SIG-M5 (cell line): ENCODE measurements around the gene PPFIA2.

Experiments used
- DNase-seq: peaks from one replicate; lab custom pipeline; 2025; lab: John Stamatoyannopoulos, UW

PPFIA2 gene

DNA sequence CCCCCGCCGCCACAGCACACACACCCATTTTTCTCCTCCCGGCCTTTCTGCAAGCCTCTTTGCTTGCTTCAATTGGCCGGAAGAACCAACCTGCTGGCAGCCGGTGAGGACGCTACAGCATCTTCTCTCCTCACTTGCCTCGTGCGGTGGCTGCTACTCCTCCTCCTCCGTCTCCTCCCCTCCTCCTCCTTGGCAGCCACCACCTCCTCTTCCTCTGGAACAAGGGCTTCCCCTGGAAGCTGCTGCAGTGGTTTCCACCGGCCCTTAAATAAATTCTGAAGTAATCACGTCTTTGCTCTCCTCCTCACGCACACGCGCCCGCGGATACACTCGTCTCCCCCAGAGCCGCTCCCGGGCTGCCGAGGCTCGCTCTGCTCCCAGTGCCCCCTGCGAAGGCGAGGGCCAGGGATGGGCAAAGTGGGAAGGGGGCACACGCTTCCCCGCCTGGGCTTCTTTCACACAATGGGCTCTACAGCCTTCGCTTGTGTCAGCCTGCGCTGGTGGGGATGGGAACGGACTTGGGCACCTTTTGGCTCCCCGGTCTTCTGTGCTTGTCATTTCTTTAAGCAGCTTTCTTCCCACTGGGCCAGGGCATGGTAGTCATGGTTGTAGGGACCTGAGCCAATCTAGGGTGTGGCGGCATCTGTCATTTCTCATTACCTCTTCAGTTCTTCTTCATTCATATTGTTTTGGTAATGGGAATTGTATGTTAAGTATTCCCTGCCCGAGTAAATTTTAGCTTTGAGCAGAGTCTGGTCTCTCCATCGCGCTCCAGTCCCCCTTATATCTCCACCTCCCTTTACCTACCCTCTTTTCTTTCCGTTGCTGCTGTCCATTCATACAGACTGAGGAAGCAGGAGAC lies at the start of gene PPFIA2:
PPFIA2 (minus strand) TSS at position 161 of the 862 bp plus-strand sequence.
- DNase-seq, result no peak

DNA sequence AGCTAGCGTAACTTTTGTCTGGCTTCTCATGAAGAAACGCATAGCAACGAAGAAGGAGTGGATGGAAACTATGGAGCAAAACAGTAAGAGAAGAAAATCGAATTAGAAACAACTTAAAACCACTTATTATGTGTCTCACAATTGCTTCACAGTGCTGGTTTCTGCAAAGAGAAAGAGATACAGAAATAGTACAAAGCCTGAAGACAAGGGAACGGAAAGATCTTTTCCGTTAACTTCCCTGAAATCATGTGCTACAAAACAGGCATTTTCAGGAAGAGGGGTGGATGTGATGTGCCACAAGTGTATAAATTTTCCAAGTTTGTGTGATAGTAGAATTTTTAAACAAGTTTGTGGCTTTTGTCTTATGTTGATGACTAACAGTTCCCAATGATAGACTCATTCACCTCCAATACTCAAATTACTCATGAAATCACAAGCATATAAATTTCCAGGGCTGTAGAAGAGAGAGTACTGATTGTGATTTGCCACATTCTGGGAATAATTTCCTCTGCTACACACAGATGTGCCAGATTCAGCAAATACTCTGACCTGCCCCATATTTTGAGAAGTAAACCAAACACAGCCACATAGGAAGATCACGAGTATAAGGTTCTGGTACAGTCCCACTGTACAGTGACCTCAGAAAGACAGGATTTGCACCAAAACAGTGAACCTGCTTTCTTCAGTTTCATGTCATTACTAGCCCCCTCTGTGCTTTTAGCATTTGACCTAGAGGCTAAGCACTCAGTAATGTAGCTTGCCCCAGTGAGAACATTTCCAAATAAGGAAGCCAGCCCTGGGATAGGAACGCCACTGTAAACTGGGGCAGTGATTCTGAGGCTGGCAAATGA lies 41.4 kb upstream of the PPFIA2 start:
- DNase-seq, result no peak

DNA sequence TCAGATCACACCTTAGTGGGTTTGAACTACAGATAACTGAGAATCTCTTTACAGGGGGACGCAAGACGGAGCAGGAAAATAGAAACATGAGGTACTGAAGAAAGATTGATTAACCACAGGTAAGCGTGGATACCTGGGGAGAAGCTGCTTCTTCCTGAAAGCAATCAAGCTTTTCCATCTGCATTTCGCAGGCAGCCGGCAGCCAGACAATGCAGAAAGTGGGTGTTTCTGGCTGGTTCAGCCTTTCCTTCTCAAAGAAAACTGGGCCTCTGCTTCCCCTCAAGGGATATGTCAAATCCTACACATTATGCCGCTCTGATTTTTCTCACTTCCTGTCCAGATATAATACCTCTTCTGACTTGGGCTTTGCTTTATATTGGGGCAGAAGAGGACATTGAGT lies 39.1 kb upstream of the PPFIA2 start:
- DNase-seq, result no peak

- DNase-seq, result no peak
Observed at GRCh38 chr12:81797100-81797499, 38.0 kb upstream of the PPFIA2 start.

- no peak for DNase-seq
Observed at GRCh38 chr12:81792666-81793065, 33.5 kb upstream of the PPFIA2 start.

DNA sequence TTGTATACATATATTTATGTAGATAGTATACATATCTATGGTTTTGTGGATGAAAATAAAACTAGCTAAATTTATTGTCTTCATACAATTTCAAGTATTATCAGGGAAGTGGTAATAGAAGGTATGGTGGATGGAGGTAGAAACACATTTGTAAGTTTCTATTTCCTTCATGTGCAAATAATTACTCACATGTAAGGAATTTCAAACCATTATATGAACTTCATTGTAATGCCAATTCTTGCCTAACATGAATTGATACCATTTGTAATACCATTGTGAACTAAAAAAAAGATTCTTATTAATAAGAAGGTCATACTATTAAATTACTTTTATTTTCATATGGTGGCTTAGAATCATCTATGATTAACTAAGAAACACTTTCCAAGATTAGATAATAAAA lies 20.1 kb upstream of the PPFIA2 start:
- no peak for DNase-seq

DNA sequence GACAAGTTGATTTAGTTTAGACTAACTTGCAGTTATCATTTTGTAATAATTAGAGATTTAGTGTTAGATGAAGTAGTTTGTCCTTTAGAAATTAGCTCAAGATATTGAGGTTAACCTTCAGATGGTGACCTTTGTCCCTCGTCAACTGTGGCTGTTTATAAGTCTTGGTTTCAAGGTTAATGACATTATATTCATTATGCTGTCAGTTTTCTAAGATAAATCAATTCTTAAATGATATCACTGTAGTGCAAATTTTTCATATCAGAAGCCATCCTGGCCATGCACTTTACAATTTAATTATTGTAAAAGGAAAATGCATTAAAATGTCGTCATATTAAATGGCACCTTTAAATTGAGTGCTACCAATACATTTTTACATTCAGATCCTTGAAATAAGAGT lies 19.6 kb upstream of the PPFIA2 start:
- no peak for DNase-seq

GRCh38 chr12:81758421-81759189 lies 545 bp downstream of the PPFIA2 start:
- DNase-seq, result no peak

- DNase-seq, result no peak
Observed at GRCh38 chr12:81757731-81758365, 1.3 kb downstream of the PPFIA2 start.

DNA sequence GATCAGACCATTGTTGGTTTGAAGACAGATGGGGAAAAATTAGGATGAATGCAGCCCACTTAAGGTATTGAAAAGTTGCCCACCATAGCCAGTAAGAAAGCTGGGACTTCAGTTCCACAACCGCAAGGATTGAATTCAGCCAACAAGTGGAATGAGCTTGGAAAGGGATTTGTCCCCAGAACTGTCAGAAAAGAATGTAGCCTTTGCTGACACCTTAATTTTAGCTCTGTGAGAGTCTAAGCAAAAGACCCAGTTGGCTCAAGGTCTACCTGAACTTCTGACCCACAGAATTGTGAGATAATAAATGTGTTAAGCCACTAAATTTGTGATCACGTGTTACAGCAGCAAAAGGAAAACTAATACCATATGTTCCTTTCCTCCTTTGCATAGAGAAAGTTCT lies 29.4 kb downstream of the PPFIA2 start:
- no peak for DNase-seq

DNA sequence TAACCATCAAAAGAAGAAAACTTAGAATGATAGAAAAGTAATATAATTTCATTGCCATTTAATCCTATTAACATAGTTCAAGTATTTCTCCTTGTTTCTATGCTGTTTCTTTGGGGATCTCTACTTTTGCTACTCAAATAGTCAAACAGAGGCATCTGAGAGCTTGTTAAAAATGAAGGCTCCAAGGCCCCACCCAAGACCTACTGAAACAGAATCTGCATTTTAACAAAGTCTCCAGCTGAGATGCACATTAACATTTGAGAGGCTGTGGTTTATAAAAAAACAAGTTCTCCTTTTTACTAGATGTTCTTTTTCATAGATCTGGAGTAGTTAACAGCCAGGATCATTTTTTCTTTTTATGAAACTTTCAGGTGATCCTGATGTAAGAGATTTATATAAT lies 31.8 kb downstream of the PPFIA2 start:
- no peak for DNase-seq

GRCh38 chr12:81726634-81727033 lies 32.5 kb downstream of the PPFIA2 start:
- DNase-seq, result no peak

- no peak for DNase-seq
Observed at GRCh38 chr12:81723361-81723760, 35.8 kb downstream of the PPFIA2 start.

- DNase-seq, result no peak
Observed at GRCh38 chr12:81722004-81722403, 37.1 kb downstream of the PPFIA2 start.

- DNase-seq, result no peak
Observed at GRCh38 chr12:81718616-81719015, 40.5 kb downstream of the PPFIA2 start.

GRCh38 chr12:81712536-81712935 lies 46.6 kb downstream of the PPFIA2 start:
- DNase-seq, result no peak

DNA sequence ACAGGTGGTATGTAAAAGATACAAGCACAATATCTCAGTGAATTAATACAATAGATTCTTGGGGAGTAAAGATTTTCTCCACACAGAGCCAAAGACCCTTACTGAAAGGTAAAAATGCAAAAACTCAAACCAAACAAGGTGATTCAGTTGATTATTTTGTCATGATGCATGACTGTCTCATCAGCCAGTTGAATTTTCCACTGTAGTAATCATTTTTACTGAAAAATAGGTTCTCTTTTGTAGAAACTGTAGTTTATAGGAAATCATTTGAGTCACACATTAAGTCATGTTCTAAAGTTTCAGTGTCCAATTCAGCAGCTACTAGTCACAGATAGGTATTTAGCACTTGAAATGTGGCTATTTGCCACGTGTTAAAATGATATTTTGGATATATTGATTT lies 53.6 kb downstream of the PPFIA2 start:
- DNase-seq, result no peak

- DNase-seq, result no peak
Observed at GRCh38 chr12:81699551-81699950, 59.6 kb downstream of the PPFIA2 start.

GRCh38 chr12:81692008-81692407 lies 67.1 kb downstream of the PPFIA2 start:
- DNase-seq, result no peak

GRCh38 chr12:81683881-81684280 lies 75.3 kb downstream of the PPFIA2 start:
- no peak for DNase-seq

GRCh38 chr12:81679614-81680013 lies 79.5 kb downstream of the PPFIA2 start:
- DNase-seq, result no peak

DNA sequence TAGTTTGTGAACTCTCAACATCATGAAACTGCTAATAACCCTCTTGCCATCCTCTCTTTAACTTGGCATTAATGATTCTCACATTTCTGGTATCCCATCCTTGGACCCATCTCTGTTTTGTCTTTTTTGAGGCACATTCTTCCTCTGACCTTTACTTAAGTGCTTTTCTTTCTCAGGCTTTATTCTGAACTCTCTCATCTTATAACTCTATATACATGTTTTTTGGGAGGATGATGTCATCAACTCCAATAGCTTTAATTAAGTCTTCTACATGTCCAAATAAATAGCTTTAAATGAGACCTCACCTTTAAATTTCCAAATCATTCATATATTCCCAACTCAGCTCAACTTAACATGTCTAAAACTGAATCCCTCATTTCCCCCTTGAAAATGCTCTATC lies 88.4 kb downstream of the PPFIA2 start:
- DNase-seq, result no peak
